ENCODE results near the gene PRG2.
"Not testable (repeated sequence)": the region's sequence is repeated elsewhere in the genome, so short reads cannot be mapped to it uniquely, and the experiment has no call there.

The PRG2 gene

GRCh38 chr11:57349491-57350274 lies 40.8 kb downstream of the PRG2 start:
- in situ Hi-C loops (cut with MboI; ENCODE audit: low sequenced_read_pairs): loop anchor here (10.0 kb wide), 1 partner anchor 295 kb away; the partner anchor contains the start of gene YPEL4

- in situ Hi-C loops (cut with MboI; ENCODE audit: low sequenced_read_pairs): loop anchor here (10.0 kb wide), 1 partner anchor 296 kb away; the partner anchor contains the start of gene YPEL4
These were observed 41.7 kb downstream of the PRG2 start for GRCh38 chr11:57348636-57349313.

GRCh38 chr11:57348052-57348451 lies 42.4 kb downstream of the PRG2 start:
- in situ Hi-C loops (cut with MboI; ENCODE audit: low sequenced_read_pairs): loop anchor here (10.0 kb wide), 1 partner anchor 297 kb away; the partner anchor contains the start of gene YPEL4

GRCh38 chr11:57347336-57347735 lies 43.1 kb downstream of the PRG2 start:
- in situ Hi-C loops (cut with MboI; ENCODE audit: low sequenced_read_pairs): loop anchor here (10.0 kb wide), 1 partner anchor 297 kb away; the partner anchor contains the start of gene YPEL4

- in situ Hi-C loops (cut with MboI; ENCODE audit: low sequenced_read_pairs): loop anchor here (10.0 kb wide), 1 partner anchor 299 kb away; the partner anchor contains the start of gene YPEL4
These were observed 44.8 kb downstream of the PRG2 start for GRCh38 chr11:57345555-57346211.

- in situ Hi-C loops (cut with MboI; ENCODE audit: low sequenced_read_pairs): loop anchor here (10.0 kb wide), 1 partner anchor 300 kb away; the partner anchor contains the start of gene YPEL4
These were observed 45.6 kb downstream of the PRG2 start for GRCh38 chr11:57344826-57345225.

GRCh38 chr11:57343825-57344224 lies 46.6 kb downstream of the PRG2 start:
- in situ Hi-C loops (cut with MboI; ENCODE audit: low sequenced_read_pairs): loop anchor here (10.0 kb wide), 1 partner anchor 301 kb away; the partner anchor contains the start of gene YPEL4

- in situ Hi-C loops (cut with MboI; ENCODE audit: low sequenced_read_pairs): loop anchor here (10.0 kb wide), 1 partner anchor 302 kb away; the partner anchor contains the start of gene YPEL4
These were observed 47.7 kb downstream of the PRG2 start for GRCh38 chr11:57342702-57343101.

- in situ Hi-C loops (cut with MboI; ENCODE audit: low sequenced_read_pairs): loop anchor here (10.0 kb wide), 1 partner anchor 303 kb away; the partner anchor contains the start of gene YPEL4
These were observed 49.1 kb downstream of the PRG2 start for GRCh38 chr11:57341250-57341808.

- in situ Hi-C loops (cut with MboI; ENCODE audit: low sequenced_read_pairs): loop anchor here (10.0 kb wide), 1 partner anchor 305 kb away; the partner anchor contains the start of gene YPEL4
These were observed 50.3 kb downstream of the PRG2 start for GRCh38 chr11:57340039-57340615.

- in situ Hi-C loops (cut with MboI; ENCODE audit: low sequenced_read_pairs): no loop called here
These were observed 51.1 kb downstream of the PRG2 start for GRCh38 chr11:57339328-57339727.

GRCh38 chr11:57338142-57338541 lies 52.3 kb downstream of the PRG2 start, which contains the start of gene P2RX3:
P2RX3 (plus strand) TSS chr11:57338352; CDS start chr11:57338551, 199 bp downstream.
- in situ Hi-C loops (cut with MboI; ENCODE audit: low sequenced_read_pairs): no loop called here

GRCh38 chr11:57336856-57337255 lies 53.6 kb downstream of the PRG2 start:
- in situ Hi-C loops (cut with MboI; ENCODE audit: low sequenced_read_pairs): not testable (repeated sequence)

All from HL-60/S4 treated with retinoic acid at 250 ng/mL for 4 days and 3 days (cell line).